Activated CD8-positive, alpha-beta T cell treated with anti-CD3 and anti-CD28 coated beads for 36 hours (primary cell): ENCODE measurements around the gene SCP2. TPM values are rescaled to one million over a fixed set of nuclear protein-coding genes. Genes with fewer than 3 reads are reported as not detected.
"Not testable (repeated sequence)": the region's sequence is repeated elsewhere in the genome, so short reads cannot be mapped to it uniquely, and the experiment has no call there.

Source experiments
- ATAC-seq: fragments of 200-7000 bp; cut with Tn5 transposase; one replicate; pipeline ENCODE4 v1.10.0; 2021; ENCODE audit warnings: mild to moderate bottlenecking, moderate library complexity
- CTCF ChIA-PET: fragments of 350-600 bp; sonication (Branson Sonifier 250); formaldehyde crosslinking; loops from one replicate; lab custom pipeline; 2021; ENCODE audit warnings: antibody characterized with exemption; lab: Charles Lee
- POLR2A ChIA-PET: fragments of 350-600 bp; sonication (Branson Sonifier 250); formaldehyde crosslinking; loops from one replicate; lab custom pipeline; 2021; ENCODE audit warnings: antibody characterized with exemption; lab: Charles Lee
- DNase-seq: peaks from one replicate; pipeline ENCODE4 v3.0.0-alpha.2; 2020
- H3K27ac Mint-ChIP-seq: one replicate; pipeline ENCODE4 v1.8.0; 2021; ENCODE audit warnings: mild to moderate bottlenecking, mixed read lengths
- H3K27me3 Mint-ChIP-seq: one replicate; pipeline ENCODE4 v1.8.0; 2021; ENCODE audit warnings: mixed read lengths
- H3K36me3 Mint-ChIP-seq: one replicate; pipeline ENCODE4 v1.8.0; 2021; ENCODE audit warnings: low read depth, mixed read lengths
- H3K4me1 Mint-ChIP-seq: one replicate; pipeline ENCODE4 v1.8.0; 2021; ENCODE audit warnings: low read depth, mixed read lengths
- H3K4me3 Mint-ChIP-seq: one replicate; pipeline ENCODE4 v1.8.0; 2021; ENCODE audit warnings: mild to moderate bottlenecking, moderate library complexity, mixed read lengths
- H3K9me3 Mint-ChIP-seq: one replicate; pipeline ENCODE4 v1.8.0; 2021; ENCODE audit warnings: mixed read lengths
- CTCF ChIP-seq: fragments of 200-600 bp; IDR thresholded peaks from one replicate; pipeline ENCODE4 v1.8.0; 2022; ENCODE audit warnings: antibody characterized with exemption, mild to moderate bottlenecking
- intact Hi-C: fragments of 100-400 bp; cut with micrococcal nuclease; formaldehyde crosslinking; loops from one replicate; pipeline ENCODE4 v1.10.0; 2022
- total RNA-seq, 2 experiments: library from RNA; stranded (reverse); gene quantifications; one replicate each; pipeline ENCODE4 v1.2.3, GENCODE V29; 2021

SCP2 gene
- total RNA-seq, 2 experiments from 2014 or later = 60.7 to 66.8 TPM

GRCh38 chr1:52938183-52938451 is 11.0 kb downstream of the SCP2 start:
- Mint-ChIP-seq H3K4me1 (no peaks in the 10 kb centered on the region), H3K27ac (no peak overlapping the region), H3K27me3 (no peaks in the 10 kb centered on the region), H3K4me3 (no peak overlapping the region), H3K9me3 (no peaks in the 10 kb centered on the region), H3K36me3 (no peaks in the 10 kb centered on the region)
- POLR2A ChIA-PET = no interaction called here
- TF ChIP-seq CTCF = no peak
- ATAC-seq (no peak), DNase-seq (no peak)
- intact Hi-C loops = no loop called here
- CTCF ChIA-PET = no interaction called here

DNA sequence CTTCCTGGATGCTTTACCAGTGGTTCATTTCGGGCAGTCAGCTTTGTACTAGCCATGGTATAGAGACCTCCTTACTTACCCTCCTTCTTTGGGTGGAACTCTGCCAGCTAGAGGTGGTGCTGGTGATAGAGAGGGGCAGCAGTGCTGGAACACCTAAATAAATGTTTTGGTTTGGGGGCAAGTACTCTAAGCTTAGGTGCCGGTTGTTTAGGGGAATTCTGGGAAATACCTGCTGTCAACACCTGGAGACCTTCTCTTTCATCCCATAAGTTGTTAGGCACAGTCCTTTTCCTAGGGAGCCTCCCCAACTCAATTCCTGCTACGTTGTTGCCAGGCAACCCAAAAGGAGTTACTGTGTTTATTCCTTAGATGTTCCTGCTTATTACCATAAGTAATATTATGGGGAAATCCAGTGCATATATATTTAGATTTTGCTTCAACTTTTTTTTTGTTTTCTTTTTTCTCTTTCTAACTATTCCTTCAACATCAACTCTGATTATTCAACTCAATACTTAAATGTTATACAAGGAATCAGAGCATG is 16.9 kb downstream of the SCP2 start:
- ATAC-seq (no peak), DNase-seq (no peak)
- no peaks in the 10 kb centered on the region for H3K27me3 Mint-ChIP-seq
- ChIA-PET POLR2A (no interaction called here), CTCF (interaction anchor here (1.4 kb wide), 1 partner anchor 28 kb away, joined by 4 read pairs; no protein-coding TSS in a partner anchor)
- H3K9me3 Mint-ChIP-seq = no peaks in the 10 kb centered on the region
- H3K4me3 Mint-ChIP-seq = no peak overlapping the region
- no peak overlapping the region for H3K27ac Mint-ChIP-seq
- peaks cover 6% of the 10 kb centered on the region for H3K4me1 Mint-ChIP-seq
- no peak for TF ChIP-seq CTCF
- intact Hi-C loops = no loop called here
- peaks cover 1% of the 10 kb centered on the region for H3K36me3 Mint-ChIP-seq

DNA sequence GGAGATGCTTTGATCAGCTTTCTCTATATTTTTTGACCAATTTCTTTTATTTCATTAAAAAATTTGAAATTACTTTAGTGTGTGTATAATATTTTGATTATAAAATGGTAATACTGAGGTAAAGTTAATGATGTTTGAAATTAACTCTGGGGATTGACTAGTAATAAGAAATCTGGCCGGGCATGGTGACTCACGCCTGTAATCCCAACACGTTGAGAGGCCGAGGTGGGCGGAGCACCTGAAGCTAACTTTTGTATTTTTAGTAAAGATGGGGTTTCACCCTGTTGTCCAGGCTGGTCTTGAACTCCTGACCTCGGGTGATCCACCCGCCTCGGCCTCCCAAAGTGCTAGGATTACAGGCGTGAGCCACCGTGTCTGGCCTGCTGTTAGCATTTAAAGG is 17.5 kb downstream of the SCP2 start:
- H3K36me3 Mint-ChIP-seq = peaks cover 6% of the 10 kb centered on the region
- no peaks in the 10 kb centered on the region for H3K27me3 Mint-ChIP-seq
- TF ChIP-seq CTCF = no peak
- POLR2A ChIA-PET = no interaction called here
- H3K27ac Mint-ChIP-seq = no peak overlapping the region
- H3K4me3 Mint-ChIP-seq = no peak overlapping the region
- no peak for ATAC-seq
- intact Hi-C loops = no loop called here
- H3K9me3 Mint-ChIP-seq = no peaks in the 10 kb centered on the region
- DNase-seq = no peak
- CTCF ChIA-PET = interaction anchor here (1.4 kb wide), 1 partner anchor 29 kb away, joined by 4 read pairs; no protein-coding TSS in a partner anchor
- H3K4me1 Mint-ChIP-seq = peaks cover 6% of the 10 kb centered on the region

- Mint-ChIP-seq H3K9me3 (no peaks in the 10 kb centered on the region), H3K27me3 (no peaks in the 10 kb centered on the region), H3K36me3 (peaks cover 12% of the 10 kb centered on the region), H3K27ac (no peak overlapping the region), H3K4me3 (no peak overlapping the region), H3K4me1 (peaks cover 6% of the 10 kb centered on the region)
- intact Hi-C loops = no loop called here
- DNase-seq (no peak), ATAC-seq (no peak)
- ChIA-PET POLR2A (no interaction called here), CTCF (interaction anchor here (0.6 to 0.7 kb wide), 2 partner anchors 26 to 234 kb away, joined by 3 read pairs; partner anchors contain the start of gene ECHDC2)
- no peak for TF ChIP-seq CTCF
These were observed 20.4 kb downstream of the SCP2 start for GRCh38 chr1:52947490-52947889.

GRCh38 chr1:52949602-52950001 is 22.5 kb downstream of the SCP2 start:
- intact Hi-C loops, DNase-seq, POLR2A ChIA-PET, CTCF ChIA-PET, ATAC-seq, H3K27ac Mint-ChIP-seq, H3K4me1 Mint-ChIP-seq, H3K9me3 Mint-ChIP-seq, H3K4me3 Mint-ChIP-seq, H3K27me3 Mint-ChIP-seq: not testable (repeated sequence)
- peaks cover 13% of the 10 kb centered on the region for H3K36me3 Mint-ChIP-seq

GRCh38 chr1:52952112-52952511 is 25.0 kb downstream of the SCP2 start:
- ATAC-seq = no peak
- H3K4me1 Mint-ChIP-seq = peaks cover 6% of the 10 kb centered on the region
- no peaks in the 10 kb centered on the region for H3K9me3 Mint-ChIP-seq
- DNase-seq = no peak
- ChIA-PET POLR2A (no interaction called here), CTCF (no interaction called here)
- no peak overlapping the region for H3K4me3 Mint-ChIP-seq
- no peak overlapping the region for H3K27ac Mint-ChIP-seq
- TF ChIP-seq CTCF = no peak
- H3K36me3 Mint-ChIP-seq = peaks cover 14% of the 10 kb centered on the region
- no peaks in the 10 kb centered on the region for H3K27me3 Mint-ChIP-seq
- intact Hi-C loops = no loop called here
